NCI-H2227 treated with DMSO at 0.1 percent for 48 hours (cell line): Measurements from ENCODE around the gene ATP2B1.

Experiments used
- DNase-seq: peaks from one replicate; lab custom pipeline; 2025; lab: John Stamatoyannopoulos, UW

The ATP2B1 gene

DNA sequence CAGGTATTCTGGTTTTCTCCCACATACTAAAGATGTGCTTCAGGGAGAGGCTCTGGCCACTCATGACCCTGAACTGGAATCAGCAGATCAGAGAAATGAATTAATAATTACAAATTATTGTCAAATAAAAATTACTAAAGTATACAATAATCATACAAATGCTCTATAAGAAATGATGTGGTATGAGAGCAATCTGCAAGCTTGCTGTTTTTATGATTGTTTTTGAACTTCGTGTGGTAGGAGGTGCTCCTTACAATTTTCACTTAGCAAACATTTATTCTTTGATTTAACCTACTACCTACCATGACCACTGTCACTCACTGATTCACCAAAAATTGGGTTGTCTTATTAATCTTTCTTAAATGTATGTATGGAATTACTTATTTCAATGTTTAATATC is 16.2 kb downstream of the ATP2B1 start:
- DNase-seq, result no peak

DNA sequence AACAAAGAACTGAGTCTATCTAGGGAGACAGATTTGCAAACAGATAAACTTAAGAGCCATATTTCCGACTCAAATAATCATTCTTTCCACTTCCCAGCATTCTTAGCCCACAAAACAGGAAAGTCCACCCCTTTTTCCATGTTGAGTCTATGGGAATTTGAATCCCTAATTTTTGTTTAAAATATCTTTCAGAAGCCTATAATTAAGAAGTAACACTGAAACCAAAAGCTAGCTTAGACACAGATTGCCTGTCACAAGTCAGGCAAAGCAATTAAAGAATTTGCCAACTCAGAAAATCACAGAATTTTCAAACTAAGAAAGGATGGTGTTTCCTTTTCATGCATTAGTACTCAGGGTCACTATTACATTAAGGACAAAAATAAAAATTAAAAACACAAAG is 17.0 kb downstream of the ATP2B1 start:
- no peak for DNase-seq

DNA sequence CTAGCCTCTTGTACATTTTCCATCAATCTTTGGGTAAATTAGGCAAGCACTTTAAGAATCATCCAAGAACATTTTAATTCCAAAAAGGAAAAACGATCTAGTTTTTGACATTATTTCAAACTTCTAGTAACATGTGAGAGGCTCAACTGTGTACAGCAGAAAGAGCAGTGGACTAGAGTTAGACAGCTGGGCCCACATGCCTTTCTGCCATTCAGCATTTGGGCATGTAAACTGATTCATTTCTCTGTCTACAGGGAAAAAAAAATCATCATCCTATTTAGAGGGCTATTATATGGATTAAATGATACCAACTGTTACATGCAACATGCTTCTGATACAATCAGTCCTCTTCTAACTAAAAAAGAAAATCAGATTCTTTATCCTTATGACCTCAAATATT is 17.7 kb downstream of the ATP2B1 start:
- DNase-seq, result no peak

DNA sequence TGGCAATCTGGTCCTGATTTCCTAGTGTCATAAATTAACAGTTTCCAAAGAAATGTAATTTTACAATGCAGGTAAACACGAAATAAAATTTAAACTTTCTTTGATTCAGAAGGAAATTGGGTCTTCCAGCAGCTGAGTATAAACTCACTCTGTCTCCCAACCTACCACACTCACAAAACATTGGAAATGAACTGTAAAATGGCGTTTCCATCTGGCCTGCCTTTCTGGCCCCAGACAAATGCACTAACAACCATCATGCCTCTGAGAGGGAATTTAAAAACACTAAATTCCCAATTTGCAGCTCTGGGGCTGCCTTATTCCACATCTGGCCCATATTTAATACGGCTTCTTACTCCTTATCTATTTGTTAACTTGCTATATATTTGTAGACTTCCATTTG is 19.3 kb downstream of the ATP2B1 start:
- DNase-seq, result no peak

DNA sequence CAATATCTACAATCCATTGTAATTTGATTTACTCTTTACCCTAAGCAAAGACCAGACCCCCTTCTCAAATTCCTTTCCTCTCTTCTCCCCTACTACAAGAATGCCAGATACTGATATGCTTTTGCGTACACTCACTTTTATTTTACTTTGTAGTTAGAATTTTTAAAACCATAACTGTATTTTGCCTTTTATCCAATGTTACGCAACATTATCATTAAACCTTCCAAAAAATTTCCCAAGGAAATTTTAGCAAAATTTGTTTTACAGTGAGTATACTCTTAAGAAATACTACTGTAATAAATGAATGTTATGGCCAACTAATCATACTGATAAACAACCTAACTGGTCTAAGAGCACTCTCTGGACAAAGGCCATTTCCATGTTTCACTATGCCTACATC is 22.3 kb downstream of the ATP2B1 start:
- no peak for DNase-seq

DNA sequence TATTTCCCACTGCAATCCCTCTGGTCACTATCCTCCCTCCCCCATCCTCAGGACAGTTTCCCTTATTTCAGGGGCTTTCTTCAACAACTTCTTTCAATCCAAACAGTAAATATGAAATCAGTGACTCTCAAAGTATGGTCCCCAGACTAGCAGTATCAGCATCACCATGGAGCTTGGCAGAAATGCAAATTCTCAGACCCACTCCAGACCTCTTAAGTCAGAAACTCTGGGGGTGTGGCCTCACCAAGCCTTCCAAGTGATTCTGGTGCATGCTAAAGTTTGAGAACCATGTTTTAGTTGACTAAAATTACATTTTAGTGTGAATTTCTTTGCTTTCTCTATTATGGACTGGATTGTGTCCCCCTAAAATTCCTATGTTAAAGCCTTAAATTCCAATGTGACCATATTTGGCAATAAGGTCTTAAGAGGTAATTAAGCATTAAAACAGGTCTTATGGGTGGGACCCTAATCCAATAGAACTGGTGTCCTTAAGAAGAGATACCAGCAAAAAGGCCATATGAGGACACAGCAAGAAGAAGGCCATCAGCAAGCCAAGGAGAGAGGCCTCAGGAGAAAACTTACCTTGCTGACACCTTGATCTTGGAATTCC is 23.2 kb downstream of the ATP2B1 start:
- DNase-seq, result no peak

DNA sequence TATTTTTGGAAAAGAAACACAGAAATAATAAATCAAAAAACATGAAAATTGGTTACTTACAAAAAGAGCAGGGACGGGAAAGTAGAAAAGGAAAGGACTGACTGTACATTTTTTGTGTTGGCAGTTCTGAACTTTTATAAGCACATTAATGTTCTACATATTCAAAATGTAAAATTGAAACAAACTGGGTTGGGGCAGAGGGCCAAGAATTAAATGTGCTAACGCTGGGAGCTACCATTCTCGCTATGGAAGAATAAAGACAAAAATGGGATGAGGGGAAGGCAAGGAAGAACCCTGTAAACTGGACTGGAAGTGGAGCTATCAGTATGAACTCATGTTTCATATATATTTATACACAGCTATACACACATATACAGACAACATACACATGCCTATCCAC is 24.5 kb downstream of the ATP2B1 start:
- DNase-seq, result no peak

DNA sequence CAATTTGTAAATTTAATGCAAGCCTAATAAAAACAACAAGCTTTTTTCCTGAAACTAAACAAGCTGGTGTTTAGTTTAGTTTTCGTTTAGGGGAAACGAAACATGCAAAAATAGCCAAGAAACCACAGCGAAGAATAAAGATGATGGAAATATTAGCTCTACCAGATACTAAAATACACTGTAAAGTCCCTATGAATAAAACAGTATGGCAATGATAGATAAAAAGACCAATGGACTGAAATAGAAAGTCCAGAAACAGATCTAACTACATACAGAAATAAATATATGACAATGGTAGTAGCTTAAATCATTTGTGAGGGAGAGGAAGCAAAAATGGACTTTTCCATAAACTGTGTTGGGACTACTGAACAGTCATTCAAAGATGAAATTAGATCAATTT is 26.4 kb downstream of the ATP2B1 start:
- DNase-seq, result no peak

DNA sequence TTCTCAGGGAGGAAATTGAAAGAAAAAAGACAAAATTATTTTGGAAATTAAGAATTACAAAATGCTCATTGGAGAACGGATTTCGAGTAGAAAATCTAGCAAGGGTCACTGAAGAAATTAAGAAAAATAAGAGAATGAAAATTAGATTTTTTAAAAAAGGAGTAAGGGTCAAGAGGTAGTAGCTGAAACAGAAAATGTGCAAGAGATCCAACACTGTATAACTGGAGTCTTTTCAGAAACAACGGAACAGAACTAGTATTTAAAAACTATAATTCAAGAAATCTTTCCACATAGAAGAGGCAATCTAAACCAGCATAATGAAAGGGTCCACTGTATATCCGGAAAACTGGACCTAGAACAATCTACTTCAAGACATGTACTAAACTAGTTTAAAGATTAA is 28.2 kb downstream of the ATP2B1 start:
- DNase-seq, result no peak

DNA sequence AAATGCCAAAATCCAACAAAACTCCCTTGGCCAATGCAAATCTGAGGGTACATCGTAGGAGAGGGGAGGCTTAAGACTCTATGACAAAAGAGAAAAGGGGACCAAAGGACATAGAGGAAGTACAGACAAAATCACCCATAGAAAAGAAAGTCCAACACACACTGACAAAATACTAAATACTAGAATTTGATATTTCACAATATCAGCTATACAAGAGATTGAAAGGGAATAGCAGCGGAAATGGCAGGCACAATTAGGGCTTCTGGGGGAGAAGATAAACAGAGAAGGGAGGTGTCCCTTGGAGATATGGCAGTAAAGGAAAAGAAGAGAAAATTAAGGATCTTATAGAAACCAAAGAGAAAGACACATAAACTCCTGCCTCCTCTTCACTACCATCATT is 29.0 kb downstream of the ATP2B1 start:
- DNase-seq, result no peak

DNA sequence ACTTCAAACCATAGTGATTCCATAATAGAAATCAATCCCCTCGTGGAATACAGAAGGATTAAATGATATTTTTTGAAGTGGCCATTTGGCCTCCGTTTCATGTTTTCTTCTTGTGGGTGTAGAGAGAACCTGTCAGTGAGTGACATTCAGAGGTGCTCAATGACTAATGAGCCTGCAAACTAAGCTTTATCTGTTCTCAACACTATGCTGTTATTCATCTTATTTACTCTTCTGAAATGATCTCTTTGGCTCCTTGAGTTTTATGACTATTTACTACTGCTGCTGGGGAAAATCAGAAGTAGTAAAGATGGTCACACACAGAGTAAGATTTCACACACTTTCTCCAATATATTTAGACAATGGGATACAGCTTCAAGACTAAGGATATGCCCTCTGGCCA is 30.4 kb downstream of the ATP2B1 start:
- DNase-seq, result no peak

DNA sequence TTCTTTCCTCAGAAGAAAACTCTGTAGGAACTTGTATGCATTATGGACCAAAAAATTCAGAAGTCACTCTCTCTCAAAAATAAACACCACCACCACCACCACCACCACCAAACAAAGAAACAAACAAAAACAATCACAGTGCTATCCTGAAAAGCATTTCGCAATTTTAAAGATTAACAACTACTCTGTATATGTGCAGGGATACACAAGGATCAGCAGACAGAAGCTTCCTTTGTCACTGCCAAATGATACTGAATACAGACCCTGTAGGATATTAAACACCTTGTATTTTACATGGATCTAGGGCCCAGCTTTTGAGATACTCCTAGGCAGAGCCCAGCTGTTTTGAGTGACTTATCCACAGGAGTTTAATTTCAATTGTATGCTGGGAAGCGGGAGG is 31.7 kb downstream of the ATP2B1 start:
- no peak for DNase-seq

DNA sequence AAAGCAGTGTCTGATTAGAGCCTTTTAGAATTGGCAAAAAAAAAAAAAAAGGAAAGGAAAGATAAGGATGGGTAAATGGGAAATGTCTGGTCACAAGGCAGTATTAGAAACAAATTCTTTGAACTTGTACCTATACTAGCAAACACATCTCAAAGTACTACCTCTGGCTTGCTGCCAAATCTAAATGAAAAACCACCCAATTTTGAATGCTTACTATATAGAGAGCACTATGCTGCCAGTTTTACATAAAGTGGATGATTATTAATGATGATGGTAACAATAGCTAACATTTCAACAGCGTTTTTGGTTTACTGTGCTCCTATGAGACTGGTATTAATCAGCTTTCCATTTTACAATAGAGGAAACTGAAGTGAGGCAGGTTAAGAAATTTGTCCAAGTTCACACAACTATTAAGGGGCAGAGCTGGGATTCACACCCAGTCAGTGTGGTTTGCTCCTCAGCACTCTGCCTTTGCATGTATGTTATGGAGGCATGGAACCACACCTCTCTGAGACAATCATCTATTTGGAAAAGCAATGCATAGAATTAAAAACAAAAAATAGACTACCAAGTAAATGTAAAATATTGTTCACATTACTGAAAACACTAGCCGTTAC is 34.2 kb downstream of the ATP2B1 start:
- no peak for DNase-seq

DNA sequence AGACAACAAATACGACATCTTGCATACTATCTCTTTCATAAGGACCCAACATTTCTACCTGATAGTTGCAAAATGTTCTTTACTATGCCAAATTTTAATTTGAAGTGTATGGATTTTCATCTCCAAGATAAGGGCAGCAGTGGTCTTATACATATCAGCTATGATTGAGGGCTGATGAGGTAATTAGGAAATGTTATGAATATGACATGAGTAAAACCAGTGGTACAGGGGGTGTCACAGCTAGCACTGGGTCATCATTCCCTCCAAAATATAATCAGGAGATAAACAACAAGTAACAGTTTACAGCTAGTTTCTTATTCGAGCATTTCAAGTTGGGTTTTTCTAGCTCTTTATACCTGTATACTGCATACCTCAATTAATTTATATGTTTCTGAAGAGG is 35.0 kb downstream of the ATP2B1 start:
- DNase-seq, result no peak

DNA sequence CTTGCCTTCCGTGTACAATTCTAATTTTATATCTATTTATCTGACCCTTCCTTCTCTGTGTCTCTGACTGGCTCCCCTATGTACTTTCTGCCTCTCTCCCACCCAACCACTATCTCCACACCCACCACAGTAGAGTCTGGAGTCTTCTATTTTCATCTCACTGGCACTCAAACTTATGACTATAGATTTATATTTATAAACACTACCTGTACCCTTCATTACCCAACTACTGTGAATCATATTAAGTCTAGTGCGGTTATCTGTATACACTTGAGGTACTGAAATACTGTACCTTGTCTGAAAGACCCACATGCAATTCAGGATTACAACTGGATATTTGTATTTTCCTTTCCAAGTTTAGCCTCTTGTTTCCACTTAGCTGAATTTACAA is 36.1 kb downstream of the ATP2B1 start:
- no peak for DNase-seq

DNA sequence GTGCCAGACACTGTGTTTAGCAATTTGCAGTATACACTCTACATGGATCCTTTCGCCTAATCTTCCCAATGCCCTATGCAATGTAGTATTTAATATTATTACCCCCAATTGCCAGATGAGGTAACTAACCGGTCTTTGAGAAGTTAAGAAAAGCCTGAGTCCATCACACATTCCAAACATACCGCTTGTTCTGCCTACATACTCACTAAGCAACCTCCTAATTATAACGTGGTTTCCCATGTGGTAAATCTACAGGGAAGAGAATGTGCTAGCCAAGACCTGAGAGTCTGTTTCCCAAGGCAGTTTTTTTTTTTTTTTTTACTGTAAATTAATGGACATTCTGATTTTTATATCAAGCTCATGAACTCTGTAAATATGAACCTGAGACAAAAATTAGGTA is 37.2 kb downstream of the ATP2B1 start:
- no peak for DNase-seq

DNA sequence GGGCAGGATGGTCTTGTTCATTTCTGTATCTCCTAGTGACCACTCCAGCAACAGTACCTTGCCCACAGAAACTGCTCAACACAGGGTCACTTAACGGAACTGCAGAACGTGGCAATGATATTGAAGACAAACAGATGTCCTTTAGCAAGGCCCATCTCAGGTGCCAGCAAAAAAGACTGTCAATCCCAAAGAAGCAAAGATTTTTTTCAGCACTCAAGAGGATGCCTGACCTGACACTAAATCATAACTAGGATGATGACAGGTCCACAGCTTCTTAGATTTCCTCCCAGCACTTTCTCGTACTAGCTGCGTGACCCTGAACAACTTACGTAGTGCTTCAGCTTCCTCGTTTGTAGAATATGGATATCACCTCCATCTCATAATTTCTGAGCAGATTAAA is 39.4 kb downstream of the ATP2B1 start:
- no peak for DNase-seq

DNA sequence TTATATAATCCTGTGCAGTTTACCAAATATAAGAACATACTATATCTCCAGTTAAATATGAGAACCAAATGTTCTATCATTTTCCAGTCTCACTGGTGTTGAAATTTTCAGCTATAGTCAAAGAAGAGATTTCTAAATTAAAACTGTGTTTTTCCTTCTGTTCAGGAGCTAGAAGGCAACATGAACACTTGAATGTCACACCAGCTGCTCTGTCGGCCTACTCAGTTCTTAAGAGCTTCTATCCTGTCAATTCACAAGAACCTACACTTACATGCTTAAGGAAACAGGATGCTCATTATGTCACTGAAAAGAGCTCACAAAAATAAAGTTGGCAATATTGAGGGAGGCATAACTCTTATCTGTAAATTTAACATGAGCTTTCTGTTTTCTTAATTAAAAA is 43.1 kb downstream of the ATP2B1 start:
- no peak for DNase-seq

DNA sequence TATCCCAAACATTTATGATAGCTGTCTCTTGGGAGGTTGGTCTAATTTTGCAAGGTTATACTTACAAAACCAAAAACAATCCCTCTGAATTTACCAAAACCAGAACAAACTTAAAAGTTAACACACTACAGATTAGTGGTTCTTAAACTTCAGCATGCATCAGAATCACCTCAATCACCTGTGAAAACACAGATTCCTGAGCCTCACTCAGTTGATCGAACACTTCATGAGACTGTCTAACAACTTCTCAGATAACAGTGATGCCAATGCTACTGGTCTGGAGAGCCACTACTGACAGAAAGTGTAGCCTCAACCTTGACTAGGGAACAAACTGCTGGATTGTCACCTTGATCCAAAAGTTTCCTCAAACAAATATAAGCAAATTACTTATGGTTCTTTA is 44.2 kb downstream of the ATP2B1 start:
- DNase-seq, result no peak

DNA sequence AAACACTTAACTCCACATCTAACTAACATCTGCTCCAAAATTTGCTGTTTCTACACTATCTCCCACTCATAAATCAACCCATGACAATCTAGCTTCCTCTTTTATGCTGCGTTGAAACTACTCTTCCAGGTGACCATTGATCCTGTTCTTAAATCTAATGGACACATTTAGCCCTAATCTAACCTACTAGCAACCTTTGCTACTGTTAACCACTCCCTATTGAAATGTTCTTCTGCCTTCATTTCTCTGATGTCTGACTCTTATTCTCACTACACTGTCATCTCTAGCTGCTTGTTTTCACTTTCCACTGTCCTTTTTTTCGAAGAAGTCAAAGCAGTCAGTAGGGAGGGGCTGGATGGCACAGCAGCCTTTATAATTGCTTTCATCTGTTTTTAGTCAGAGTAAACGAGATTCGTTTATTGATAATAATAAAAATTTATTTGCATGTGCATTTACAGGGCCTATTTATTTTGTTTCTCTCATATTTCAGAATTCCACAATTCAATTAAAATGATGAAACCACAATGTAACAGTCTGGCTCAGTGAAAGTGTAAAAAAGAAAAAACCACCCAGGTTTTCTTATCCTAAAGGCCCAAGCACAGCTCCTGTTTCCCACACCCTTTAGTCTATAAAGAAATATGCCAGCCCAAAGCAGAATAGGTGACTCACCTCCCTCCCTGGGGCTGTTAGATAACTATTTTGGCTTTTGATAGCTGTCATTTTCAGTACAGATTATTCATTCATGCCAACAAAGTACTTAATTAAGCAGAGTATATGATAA is 44.9 kb downstream of the ATP2B1 start:
- DNase-seq, result no peak

DNA sequence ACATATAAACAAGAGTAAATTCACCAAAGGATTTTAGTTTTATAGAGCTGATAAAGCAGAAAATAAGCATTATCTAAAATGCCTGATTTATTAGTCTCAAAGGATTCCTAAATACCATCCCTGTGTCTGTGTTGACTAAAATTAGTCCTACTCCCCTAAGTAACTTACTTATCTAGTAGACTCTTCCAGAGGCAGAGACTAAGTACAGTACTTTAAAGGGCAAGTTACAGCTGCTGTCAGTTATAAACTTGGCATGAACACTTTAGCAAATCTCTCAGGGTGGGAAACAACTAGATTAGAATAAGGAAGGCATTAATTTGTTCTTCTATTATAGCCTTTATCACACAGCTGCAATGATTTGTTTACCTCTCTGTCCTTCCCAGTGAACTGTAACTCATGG is 46.0 kb downstream of the ATP2B1 start:
- no peak for DNase-seq

DNA sequence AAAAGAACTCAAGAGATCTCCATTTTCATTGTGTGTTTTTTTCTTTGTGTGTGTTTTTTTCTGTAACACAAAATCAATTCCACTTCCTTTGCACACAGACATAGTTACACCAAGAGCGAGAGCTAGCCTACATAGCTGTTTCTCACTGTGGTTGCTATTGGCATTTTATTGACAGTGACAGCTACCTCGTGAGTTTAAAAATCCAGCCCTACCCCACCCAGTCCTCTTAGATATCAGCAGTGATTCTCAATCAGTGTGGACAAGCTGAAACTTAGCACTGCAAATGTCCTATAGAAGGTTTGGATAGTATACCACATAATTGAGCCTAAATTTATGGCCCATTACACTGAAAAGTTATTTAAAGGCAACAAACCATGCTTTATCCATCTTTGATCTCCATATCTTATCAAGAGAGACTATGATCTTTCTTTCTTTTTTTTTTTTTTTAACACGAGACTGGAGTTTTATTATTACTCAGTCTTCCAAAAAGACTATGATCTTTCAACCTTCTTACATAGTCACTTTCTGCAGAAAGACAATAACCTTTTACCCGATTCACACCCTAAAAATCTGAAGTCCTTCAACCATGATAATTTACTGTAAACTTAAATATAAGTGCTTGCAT is 46.8 kb downstream of the ATP2B1 start:
- no peak for DNase-seq

DNA sequence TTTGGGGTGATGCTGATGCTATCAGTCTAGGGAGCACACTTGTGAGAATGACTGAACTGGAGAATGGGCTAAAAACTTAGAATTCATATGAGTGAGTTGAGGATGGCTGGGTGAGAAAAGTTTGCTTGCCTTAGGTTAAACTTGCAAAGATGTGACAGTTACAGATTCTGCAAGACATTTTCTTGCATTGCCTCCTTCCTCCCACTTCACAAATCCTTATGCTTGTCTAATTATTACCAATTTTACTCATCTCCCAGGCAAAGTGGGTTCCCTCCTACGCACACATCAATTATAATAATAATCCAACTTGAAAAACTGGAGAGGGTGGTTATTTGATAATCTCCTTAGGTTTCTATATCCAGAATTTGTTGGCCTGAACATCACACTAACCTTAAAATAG is 50.9 kb downstream of the ATP2B1 start:
- no peak for DNase-seq
